HEK293 (cell line): ENCODE measurements around the gene DCTN5.
A peak's percentile ranks its signal among the peaks of the same experiment; 100 is the strongest.

Experiments used
- ELK4 ChIP-seq: IDR thresholded peaks from 2 replicates; pipeline ENCODE4 v1.6.1; 2011; ENCODE audit warnings: mild to moderate bottlenecking, low read depth, low read length, borderline replicate concordance
- GLI2 ChIP-seq: fragments of 450-650 bp; formaldehyde crosslinking; IDR thresholded peaks from 2 replicates; pipeline ENCODE4; 2017; ENCODE audit warnings: missing biosample characterization, missing genetic modification characterization, low read depth, borderline replicate concordance
- GLI4 ChIP-seq: fragments of 450-650 bp; formaldehyde crosslinking; IDR thresholded peaks from 2 replicates; pipeline ENCODE4 v1.5.1; 2016; ENCODE audit warnings: missing biosample characterization, missing genetic modification characterization
- GLIS2 ChIP-seq: fragments of 450-650 bp; formaldehyde crosslinking; IDR thresholded peaks from 2 replicates; pipeline ENCODE4 v1.5.1; 2016; ENCODE audit warnings: missing biosample characterization, missing genetic modification characterization
- HOXC10 ChIP-seq: sonication (generic); formaldehyde crosslinking; IDR thresholded peaks from 2 replicates; pipeline ENCODE4 v1.8.1; 2023; ENCODE audit warnings: mild to moderate bottlenecking, missing genetic modification reagents
- HOXD13 ChIP-seq: sonication (generic); formaldehyde crosslinking; IDR thresholded peaks from 2 replicates; pipeline ENCODE4 v1.8.0; 2022; ENCODE audit warnings: missing genetic modification reagents, borderline replicate concordance
- KLF16 ChIP-seq: fragments of 450-650 bp; formaldehyde crosslinking; IDR thresholded peaks from 2 replicates; pipeline ENCODE4 v1.5.1; 2017; ENCODE audit warnings: missing biosample characterization, missing genetic modification characterization
- PBX3 ChIP-seq: sonication (generic); formaldehyde crosslinking; IDR thresholded peaks from 2 replicates; pipeline ENCODE4 v1.8.1; 2022; ENCODE audit warnings: mild to moderate bottlenecking, moderate library complexity, missing genetic modification reagents
- SCRT2 ChIP-seq: fragments of 450-650 bp; formaldehyde crosslinking; IDR thresholded peaks from 2 replicates; pipeline ENCODE4 v1.5.1; 2016; ENCODE audit warnings: missing biosample characterization, missing genetic modification characterization
- ZFP3 ChIP-seq: fragments of 450-650 bp; formaldehyde crosslinking; IDR thresholded peaks from 2 replicates; pipeline ENCODE4 v1.5.1; 2016; ENCODE audit warnings: low read depth, missing biosample characterization, missing genetic modification characterization
- ZNF133 ChIP-seq: fragments of 450-650 bp; formaldehyde crosslinking; IDR thresholded peaks from 2 replicates; pipeline ENCODE4 v1.5.1; 2016; ENCODE audit warnings: missing biosample characterization, missing genetic modification characterization
- ZNF157 ChIP-seq: fragments of 450-650 bp; formaldehyde crosslinking; IDR thresholded peaks from 2 replicates; pipeline ENCODE4 v1.5.1; 2016; ENCODE audit warnings: missing biosample characterization, missing genetic modification characterization
- ZNF169 ChIP-seq: fragments of 450-650 bp; formaldehyde crosslinking; IDR thresholded peaks from 2 replicates; pipeline ENCODE4 v1.5.1; 2016; ENCODE audit warnings: missing biosample characterization, missing genetic modification characterization
- ZNF202 ChIP-seq: fragments of 450-650 bp; formaldehyde crosslinking; IDR thresholded peaks from 2 replicates; pipeline ENCODE4 v1.5.1; 2016; ENCODE audit warnings: missing biosample characterization, missing genetic modification characterization, borderline replicate concordance
- ZNF221 ChIP-seq: fragments of 450-650 bp; formaldehyde crosslinking; IDR thresholded peaks from 2 replicates; pipeline ENCODE4 v1.5.1; 2017; ENCODE audit warnings: missing biosample characterization, missing genetic modification characterization, borderline replicate concordance
- ZNF23 ChIP-seq: fragments of 450-650 bp; formaldehyde crosslinking; IDR thresholded peaks from 2 replicates; pipeline ENCODE4 v1.5.1; 2016; ENCODE audit warnings: missing biosample characterization, missing genetic modification characterization, borderline replicate concordance
- ZNF248 ChIP-seq: fragments of 450-650 bp; formaldehyde crosslinking; IDR thresholded peaks from 2 replicates; pipeline ENCODE4 v1.5.1; 2017; ENCODE audit warnings: missing biosample characterization, missing genetic modification characterization
- ZNF513 ChIP-seq: fragments of 450-650 bp; IDR thresholded peaks from 2 replicates; pipeline ENCODE4 v1.5.1; 2018; ENCODE audit warnings: missing biosample characterization, missing genetic modification characterization
- ZNF544 ChIP-seq: fragments of 450-650 bp; formaldehyde crosslinking; IDR thresholded peaks from 2 replicates; pipeline ENCODE4 v1.5.0; 2017; ENCODE audit warnings: missing biosample characterization, missing genetic modification characterization
- ZNF558 ChIP-seq: fragments of 450-650 bp; formaldehyde crosslinking; IDR thresholded peaks from 2 replicates; pipeline ENCODE4 v1.5.1; 2016; ENCODE audit warnings: missing biosample characterization, missing genetic modification characterization
- ZNF560 ChIP-seq: fragments of 450-650 bp; formaldehyde crosslinking; IDR thresholded peaks from 2 replicates; pipeline ENCODE4 v1.5.1; 2017; ENCODE audit warnings: missing biosample characterization, missing genetic modification characterization, borderline replicate concordance
- ZNF571 ChIP-seq: fragments of 450-650 bp; formaldehyde crosslinking; IDR thresholded peaks from 2 replicates; pipeline ENCODE4 v1.5.0; 2017; ENCODE audit warnings: missing biosample characterization, missing genetic modification characterization
- ZNF600 ChIP-seq: fragments of 450-650 bp; formaldehyde crosslinking; IDR thresholded peaks from 2 replicates; pipeline ENCODE4 v1.5.1; 2016; ENCODE audit warnings: missing biosample characterization, missing genetic modification characterization
- TF ChIP-seq, protein P1 (sequence below): fragments of 450-650 bp; formaldehyde crosslinking; IDR thresholded peaks from 2 replicates; pipeline ENCODE4 v1.5.1; 2016; ENCODE audit warnings: missing biosample characterization, missing genetic modification characterization
- TF ChIP-seq, protein P2 (sequence below): fragments of 450-650 bp; formaldehyde crosslinking; conservative IDR thresholded peaks from 2 replicates; pipeline ENCODE4 v1.5.1; 2016; ENCODE audit warnings: low read depth, missing biosample characterization, missing genetic modification characterization
- TF ChIP-seq, protein P3 (sequence below): fragments of 450-650 bp; formaldehyde crosslinking; IDR thresholded peaks from 2 replicates; pipeline ENCODE4 v1.5.1; 2017; ENCODE audit warnings: missing biosample characterization, missing genetic modification characterization

Gene DCTN5

DNA sequence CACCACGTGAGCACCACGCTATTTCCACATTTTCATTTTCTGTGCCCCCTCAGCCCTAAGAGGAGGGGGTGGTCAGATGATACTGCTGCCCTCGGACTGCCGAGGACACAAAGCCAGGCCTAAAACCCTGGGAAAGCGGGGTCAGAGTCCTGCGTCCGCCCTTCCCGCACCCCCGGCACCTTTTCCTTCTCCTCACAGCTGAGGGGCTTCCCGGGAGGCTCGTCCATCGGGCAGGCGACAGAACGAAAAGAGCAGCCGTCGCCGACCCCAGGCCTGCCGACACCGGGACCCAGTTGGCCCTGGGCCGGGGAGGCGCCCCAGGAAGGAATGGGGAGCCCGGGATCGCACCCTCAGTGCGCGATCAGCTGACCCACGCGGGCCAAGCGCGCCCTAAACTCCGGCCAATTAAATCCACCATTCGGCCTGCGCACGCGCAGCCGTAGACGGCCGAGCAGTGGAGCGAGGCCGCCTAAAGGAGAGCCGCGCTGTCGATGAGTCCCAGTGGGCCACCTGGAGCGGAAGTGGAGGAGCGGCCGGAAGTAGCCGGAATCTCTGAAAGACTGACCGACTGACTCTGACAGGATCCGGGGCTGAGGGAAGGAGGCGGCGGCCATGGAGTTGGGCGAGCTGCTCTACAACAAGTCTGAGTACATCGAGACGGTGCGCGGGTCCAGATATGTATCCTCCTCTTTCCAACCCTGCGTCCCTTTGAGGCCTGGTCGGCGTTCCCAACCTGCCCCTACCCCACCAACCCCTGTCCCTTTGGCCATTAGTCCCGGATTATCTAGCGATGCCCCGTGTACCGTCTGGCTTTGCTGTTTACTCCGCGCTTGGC lies at the start of gene DCTN5, which contains the start of gene PALB2 (continued):
- TF ChIP-seq PBX3 (no peak; the same call in 1 of the 2 replicates), ZNF157 (tag by site-specific recombination) (no peak), ZNF248 (tag by site-specific recombination) (no peak), GLI2 (no peak), ZNF221 (tag by site-specific recombination) (no peak), GLIS2 (tag by site-specific recombination) (peak; percentile 56), ZNF560 (tag by site-specific recombination) (no peak), ELK4 (peak; percentile 43; the same call in 1 of the 2 replicates), ZNF23 (tag by site-specific recombination) (no peak), SCRT2 (tag by site-specific recombination) (no peak), ZNF544 (no peak), HOXD13 (no peak), ZNF202 (tag by site-specific recombination) (no peak), KLF16 (tag by site-specific recombination) (peak; percentile 59), ZNF133 (tag by site-specific recombination) (no peak), ZNF169 (tag by site-specific recombination) (no peak), ZFP3 (tag by site-specific recombination) (no peak), ZNF600 (no peak), ZNF571 (no peak), GLI4 (tag by site-specific recombination) (no peak), ZNF513 (tag by site-specific recombination) (no peak), ZNF558 (no peak), HOXC10 (0 out of 2 replicates have a peak, but pooled peaks have one; percentile 81)
- TF ChIP-seq, protein P1, sequence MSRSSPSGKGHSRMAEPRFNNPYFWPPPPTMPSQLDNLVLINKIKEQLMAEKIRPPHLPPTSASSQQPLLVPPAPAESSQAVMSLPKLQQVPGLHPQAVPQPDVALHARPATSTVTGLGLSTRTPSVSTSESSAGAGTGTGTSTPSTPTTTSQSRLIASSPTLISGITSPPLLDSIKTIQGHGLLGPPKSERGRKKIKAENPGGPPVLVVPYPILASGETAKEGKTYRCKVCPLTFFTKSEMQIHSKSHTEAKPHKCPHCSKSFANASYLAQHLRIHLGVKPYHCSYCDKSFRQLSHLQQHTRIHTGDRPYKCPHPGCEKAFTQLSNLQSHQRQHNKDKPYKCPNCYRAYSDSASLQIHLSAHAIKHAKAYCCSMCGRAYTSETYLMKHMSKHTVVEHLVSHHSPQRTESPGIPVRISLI (tag by site-specific recombination) = no peak
- TF ChIP-seq, protein P2, sequence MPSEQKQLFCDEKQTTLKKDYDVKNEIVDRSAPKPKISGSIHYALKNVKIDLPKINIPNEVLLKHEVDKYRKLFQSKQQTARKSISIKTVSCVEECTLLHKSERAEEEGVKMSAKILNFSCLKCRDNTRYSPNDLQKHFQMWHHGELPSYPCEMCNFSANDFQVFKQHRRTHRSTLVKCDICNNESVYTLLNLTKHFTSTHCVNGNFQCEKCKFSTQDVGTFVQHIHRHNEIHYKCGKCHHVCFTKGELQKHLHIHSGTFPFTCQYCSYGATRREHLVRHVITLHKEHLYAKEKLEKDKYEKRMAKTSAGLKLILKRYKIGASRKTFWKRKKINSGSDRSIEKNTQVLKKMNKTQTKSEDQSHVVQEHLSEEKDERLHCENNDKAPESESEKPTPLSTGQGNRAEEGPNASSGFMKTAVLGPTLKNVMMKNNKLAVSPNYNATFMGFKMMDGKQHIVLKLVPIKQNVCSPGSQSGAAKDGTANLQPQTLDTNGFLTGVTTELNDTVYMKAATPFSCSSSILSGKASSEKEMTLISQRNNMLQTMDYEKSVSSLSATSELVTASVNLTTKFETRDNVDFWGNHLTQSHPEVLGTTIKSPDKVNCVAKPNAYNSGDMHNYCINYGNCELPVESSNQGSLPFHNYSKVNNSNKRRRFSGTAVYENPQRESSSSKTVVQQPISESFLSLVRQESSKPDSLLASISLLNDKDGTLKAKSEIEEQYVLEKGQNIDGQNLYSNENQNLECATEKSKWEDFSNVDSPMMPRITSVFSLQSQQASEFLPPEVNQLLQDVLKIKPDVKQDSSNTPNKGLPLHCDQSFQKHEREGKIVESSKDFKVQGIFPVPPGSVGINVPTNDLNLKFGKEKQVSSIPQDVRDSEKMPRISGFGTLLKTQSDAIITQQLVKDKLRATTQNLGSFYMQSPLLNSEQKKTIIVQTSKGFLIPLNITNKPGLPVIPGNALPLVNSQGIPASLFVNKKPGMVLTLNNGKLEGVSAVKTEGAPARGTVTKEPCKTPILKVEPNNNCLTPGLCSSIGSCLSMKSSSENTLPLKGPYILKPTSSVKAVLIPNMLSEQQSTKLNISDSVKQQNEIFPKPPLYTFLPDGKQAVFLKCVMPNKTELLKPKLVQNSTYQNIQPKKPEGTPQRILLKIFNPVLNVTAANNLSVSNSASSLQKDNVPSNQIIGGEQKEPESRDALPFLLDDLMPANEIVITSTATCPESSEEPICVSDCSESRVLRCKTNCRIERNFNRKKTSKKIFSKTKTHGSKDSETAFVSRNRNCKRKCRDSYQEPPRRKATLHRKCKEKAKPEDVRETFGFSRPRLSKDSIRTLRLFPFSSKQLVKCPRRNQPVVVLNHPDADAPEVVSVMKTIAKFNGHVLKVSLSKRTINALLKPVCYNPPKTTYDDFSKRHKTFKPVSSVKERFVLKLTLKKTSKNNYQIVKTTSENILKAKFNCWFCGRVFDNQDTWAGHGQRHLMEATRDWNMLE (tag by site-specific recombination) = peak; percentile 95
- TF ChIP-seq, protein P3, sequence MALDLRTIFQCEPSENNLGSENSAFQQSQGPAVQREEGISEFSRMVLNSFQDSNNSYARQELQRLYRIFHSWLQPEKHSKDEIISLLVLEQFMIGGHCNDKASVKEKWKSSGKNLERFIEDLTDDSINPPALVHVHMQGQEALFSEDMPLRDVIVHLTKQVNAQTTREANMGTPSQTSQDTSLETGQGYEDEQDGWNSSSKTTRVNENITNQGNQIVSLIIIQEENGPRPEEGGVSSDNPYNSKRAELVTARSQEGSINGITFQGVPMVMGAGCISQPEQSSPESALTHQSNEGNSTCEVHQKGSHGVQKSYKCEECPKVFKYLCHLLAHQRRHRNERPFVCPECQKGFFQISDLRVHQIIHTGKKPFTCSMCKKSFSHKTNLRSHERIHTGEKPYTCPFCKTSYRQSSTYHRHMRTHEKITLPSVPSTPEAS (tag by site-specific recombination) = no peak
